Activated CD8-positive, alpha-beta memory T cell treated with anti-CD3 and anti-CD28 coated beads for 36 hours (primary cell): ENCODE data around the gene PLSCR4. TPM values are rescaled to one million over a fixed set of nuclear protein-coding genes. Genes with fewer than 3 reads are reported as not detected.
"Not testable (repeated sequence)": the region's sequence is repeated elsewhere in the genome, so short reads cannot be mapped to it uniquely, and the experiment has no call there.

Source experiments
- CTCF ChIA-PET: fragments of 350-600 bp; sonication (Branson Sonifier 250); formaldehyde crosslinking; loops from one replicate; lab custom pipeline; 2021; ENCODE audit warnings: antibody characterized with exemption; lab: Charles Lee
- POLR2A ChIA-PET: fragments of 350-600 bp; sonication (Branson Sonifier 250); formaldehyde crosslinking; loops from one replicate; lab custom pipeline; 2021; ENCODE audit warnings: antibody characterized with exemption; lab: Charles Lee
- total RNA-seq, 2 experiments: library from RNA; stranded (reverse); gene quantifications; one replicate each; pipeline ENCODE4 v1.2.3, GENCODE V29; 2021

Gene PLSCR4
- total RNA-seq, 2 experiments from 2014 or later, result not detected

GRCh38 chr3:146252445-146252844, 1.5 kb upstream of the PLSCR4 start:
- POLR2A ChIA-PET, result not testable (repeated sequence)

GRCh38 chr3:146249921-146250320, 984 bp downstream of the PLSCR4 start:
- POLR2A ChIA-PET, result no interaction called here
- CTCF ChIA-PET, result no interaction called here

More at GRCh38 chr3:146252445-146252844, 1.5 kb upstream of the PLSCR4 start:
- CTCF ChIA-PET, result not testable (repeated sequence)

DNA sequence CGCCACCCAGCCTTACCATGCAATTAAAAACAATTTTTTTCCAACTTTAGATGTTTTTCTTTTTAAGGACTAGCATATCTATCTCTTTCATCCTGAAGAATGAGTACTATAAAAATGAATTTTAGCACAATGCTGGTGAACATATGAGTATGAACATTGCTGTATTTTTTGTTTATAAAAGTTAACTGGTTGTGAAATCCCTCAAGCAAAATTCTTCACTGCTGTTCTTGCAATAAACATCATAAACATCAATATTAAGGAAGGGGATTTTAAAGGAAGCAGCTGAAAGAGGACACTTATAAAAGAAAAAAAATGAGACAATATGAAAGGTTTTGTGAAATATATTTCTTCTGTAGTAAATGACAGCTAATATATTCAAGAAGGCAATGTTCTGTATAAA, 3.0 kb downstream of the PLSCR4 start:
- CTCF ChIA-PET, result no interaction called here
- POLR2A ChIA-PET, result no interaction called here

GRCh38 chr3:146246526-146246925, 4.4 kb downstream of the PLSCR4 start:
- ChIA-PET CTCF (no interaction called here), POLR2A (no interaction called here)

- CTCF ChIA-PET, result no interaction called here
Measured at GRCh38 chr3:146243559-146243958, 7.3 kb downstream of the PLSCR4 start.

GRCh38 chr3:146241523-146242240, 9.2 kb downstream of the PLSCR4 start:
- CTCF ChIA-PET, result no interaction called here
- POLR2A ChIA-PET, result no interaction called here

More at GRCh38 chr3:146243559-146243958, 7.3 kb downstream of the PLSCR4 start:
- POLR2A ChIA-PET, result no interaction called here

- POLR2A ChIA-PET, result no interaction called here
Measured at GRCh38 chr3:146233487-146233886, 17.4 kb downstream of the PLSCR4 start.

GRCh38 chr3:146227486-146227885, 23.4 kb downstream of the PLSCR4 start:
- CTCF ChIA-PET, result no interaction called here
- POLR2A ChIA-PET, result no interaction called here

More at GRCh38 chr3:146233487-146233886, 17.4 kb downstream of the PLSCR4 start:
- CTCF ChIA-PET, result no interaction called here

- CTCF ChIA-PET, result no interaction called here
- POLR2A ChIA-PET, result no interaction called here
Measured at GRCh38 chr3:146226881-146227280, 24.0 kb downstream of the PLSCR4 start.

DNA sequence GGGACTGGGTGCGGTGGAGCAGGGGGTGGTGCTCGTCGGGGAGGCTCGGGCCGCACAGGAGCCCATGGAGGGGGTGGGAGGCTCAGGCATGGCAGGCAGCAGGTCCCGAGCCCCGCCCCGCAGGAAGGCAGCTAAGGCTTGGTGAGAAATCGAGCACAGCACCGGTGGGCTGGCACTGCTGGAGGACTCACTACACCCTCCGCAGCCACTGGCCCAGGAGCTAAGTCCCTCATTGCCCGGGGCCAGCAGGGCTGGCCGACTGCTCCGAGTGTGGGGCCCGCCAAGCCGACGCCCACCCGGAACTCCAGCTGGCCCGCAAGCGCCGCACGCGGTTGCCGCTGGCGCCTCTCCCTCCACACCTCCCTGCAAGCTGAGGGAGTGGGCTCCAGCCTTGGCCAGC, 25.4 kb downstream of the PLSCR4 start:
- CTCF ChIA-PET, POLR2A ChIA-PET: not testable (repeated sequence)

GRCh38 chr3:146223401-146224373, 27.2 kb downstream of the PLSCR4 start:
- CTCF ChIA-PET, result no interaction called here
- POLR2A ChIA-PET, result no interaction called here

DNA sequence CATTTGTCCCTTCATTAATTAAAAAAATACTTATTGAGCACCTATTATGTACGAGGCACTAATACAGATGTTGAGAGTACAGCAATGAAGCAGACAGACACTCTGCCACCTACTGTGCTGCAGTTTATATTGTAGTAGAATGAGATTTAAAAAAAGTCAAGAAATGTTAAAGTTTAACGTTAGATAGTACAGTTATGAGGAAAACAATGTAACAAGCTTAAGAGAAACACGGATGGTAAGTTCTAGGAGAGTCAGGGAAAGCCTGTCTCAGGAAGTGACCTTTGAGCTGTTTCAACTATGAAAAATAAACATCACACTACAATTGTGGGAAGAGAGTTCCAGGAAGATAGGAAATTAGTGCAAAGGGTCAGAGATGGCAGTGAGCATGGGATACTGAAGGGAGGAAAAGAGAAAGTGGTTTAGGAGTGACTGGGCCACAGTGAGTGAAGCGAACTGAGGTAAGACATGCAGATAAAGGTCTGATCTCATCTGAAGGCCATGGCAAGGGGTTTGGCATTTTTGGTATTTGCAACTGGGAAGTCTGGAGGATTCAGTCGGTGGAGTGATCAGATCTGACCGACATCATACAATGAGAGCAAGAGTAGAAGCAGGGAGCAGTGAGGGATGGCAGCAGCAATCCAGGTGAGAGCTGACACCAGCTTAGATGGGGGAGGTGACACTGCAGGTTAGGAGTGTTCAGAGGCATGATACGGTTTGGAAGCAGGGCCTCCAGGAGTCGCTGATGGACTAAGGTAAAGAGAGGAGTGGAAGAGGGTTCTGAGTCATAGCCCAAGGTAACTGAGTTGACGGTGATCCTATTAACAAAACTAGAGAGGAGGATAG, 28.5 kb downstream of the PLSCR4 start:
- ChIA-PET POLR2A (no interaction called here), CTCF (no interaction called here)

DNA sequence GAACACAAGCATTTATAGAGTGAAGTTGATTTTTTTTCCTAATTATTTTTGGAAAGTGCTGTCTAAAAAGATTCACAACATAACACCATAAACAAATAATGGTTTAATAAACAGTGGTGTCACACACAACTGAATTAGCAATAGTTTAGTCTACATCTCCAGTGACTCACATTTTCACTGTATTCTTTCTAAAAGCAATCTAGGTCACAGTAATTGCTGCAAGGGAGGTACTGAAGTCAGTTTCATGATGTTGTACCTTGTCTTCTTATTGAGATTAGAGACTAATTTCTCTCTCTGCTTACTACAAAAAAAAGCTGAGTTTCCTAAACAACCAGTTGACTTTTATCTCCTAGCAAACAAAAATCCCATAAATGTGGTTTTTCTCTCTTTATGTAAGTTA, 29.6 kb downstream of the PLSCR4 start:
- ChIA-PET CTCF (no interaction called here), POLR2A (no interaction called here)

- POLR2A ChIA-PET, result no interaction called here
Measured at GRCh38 chr3:146218880-146219866, 31.7 kb downstream of the PLSCR4 start.

GRCh38 chr3:146217324-146217723, 33.6 kb downstream of the PLSCR4 start:
- ChIA-PET POLR2A (no interaction called here), CTCF (no interaction called here)

More at GRCh38 chr3:146218880-146219866, 31.7 kb downstream of the PLSCR4 start:
- CTCF ChIA-PET, result no interaction called here

- ChIA-PET CTCF (no interaction called here), POLR2A (no interaction called here)
Measured at GRCh38 chr3:146214493-146214892, 36.4 kb downstream of the PLSCR4 start.

- CTCF ChIA-PET, result no interaction called here
- POLR2A ChIA-PET, result no interaction called here
Measured at GRCh38 chr3:146209371-146209770, 41.5 kb downstream of the PLSCR4 start.

DNA sequence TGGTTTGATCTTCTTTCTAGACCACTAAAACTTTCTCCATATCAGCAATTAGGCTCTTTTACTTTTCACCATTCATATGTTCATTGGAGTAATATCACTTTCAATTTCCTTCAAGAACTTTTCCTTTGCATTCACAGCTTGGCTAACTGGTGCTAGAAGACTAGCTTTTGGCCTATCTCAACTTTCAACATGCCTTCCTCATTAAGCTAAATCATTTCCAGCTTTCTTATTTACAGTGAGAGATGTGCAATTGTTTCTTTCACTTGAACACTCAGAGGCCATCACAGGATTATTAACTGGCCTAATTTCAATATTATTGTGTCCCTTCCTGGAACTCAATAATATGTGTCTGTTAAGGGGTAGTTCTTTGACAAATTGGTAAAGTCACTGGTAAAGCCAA, 47.1 kb downstream of the PLSCR4 start:
- POLR2A ChIA-PET, result no interaction called here
- CTCF ChIA-PET, result no interaction called here
